GM19025 (cell line): ENCODE measurements around the gene MIEN1.
"Not testable (repeated sequence)": the region's sequence is repeated elsewhere in the genome, so short reads cannot be mapped to it uniquely, and the experiment has no call there.

Experiments
- ATAC-seq: cut with Tn5 transposase; IDR thresholded peaks from one replicate; pipeline ENCODE4 v1.9.1; 2021; ENCODE audit warnings: mild to moderate bottlenecking, low read depth, moderate library complexity; ENCODE audit not compliant: unreplicated experiment

MIEN1 gene

GRCh38 chr17:39742126-39742855 lies 12.0 kb upstream of the MIEN1 start:
- ATAC-seq = no peak

- ATAC-seq = no peak
Observed at GRCh38 chr17:39740357-39741111, 10.2 kb upstream of the MIEN1 start.

- ATAC-seq = no peak
Observed at GRCh38 chr17:39739885-39740356, 9.6 kb upstream of the MIEN1 start.

GRCh38 chr17:39738983-39739884 lies 8.9 kb upstream of the MIEN1 start:
- ATAC-seq = no peak

- no peak for ATAC-seq
Observed at GRCh38 chr17:39738568-39738901, 8.2 kb upstream of the MIEN1 start.

GRCh38 chr17:39737760-39738567 lies 7.6 kb upstream of the MIEN1 start, which contains the start of gene GRB7:
Gene GRB7, plus strand, starts transcription at chr17:39737938. Its CDS starts 4,364 bp downstream, at chr17:39742302.
- no peak for ATAC-seq

- no peak for ATAC-seq
Observed at GRCh38 chr17:39737206-39737759, 7.0 kb upstream of the MIEN1 start.

GRCh38 chr17:39736319-39737165 lies 6.2 kb upstream of the MIEN1 start:
- ATAC-seq = no peak

GRCh38 chr17:39735882-39736281 lies 5.5 kb upstream of the MIEN1 start:
- no peak for ATAC-seq

GRCh38 chr17:39732586-39732985 lies 2.3 kb upstream of the MIEN1 start:
- ATAC-seq = no peak

GRCh38 chr17:39729280-39729851 lies 966 bp downstream of the MIEN1 start:
- no peak for ATAC-seq

- ATAC-seq = no peak
Observed at GRCh38 chr17:39727556-39727955, 2.8 kb downstream of the MIEN1 start.

- ATAC-seq = no peak
Observed at GRCh38 chr17:39726617-39727016, 3.7 kb downstream of the MIEN1 start.

GRCh38 chr17:39725923-39726322 lies 4.4 kb downstream of the MIEN1 start:
- not testable (repeated sequence) for ATAC-seq

- ATAC-seq = no peak
Observed at GRCh38 chr17:39724731-39725130, 5.6 kb downstream of the MIEN1 start.

- no peak for ATAC-seq
Observed at GRCh38 chr17:39722965-39723848, 7.1 kb downstream of the MIEN1 start.

GRCh38 chr17:39722104-39722503 lies 8.2 kb downstream of the MIEN1 start:
- no peak for ATAC-seq
